ENCODE measurements around the gene GDA.

Gene GDA

GRCh38 chr9:72149231-72149975 is at the start of gene GDA:
Gene GDA (plus strand): TSS chr9:72149440. CDS start chr9:72149560, 120 bp downstream.
- no peak for DNase-seq (ENCODE audit: low read depth)

GRCh38 chr9:72102520-72102919 is 46.7 kb upstream of the GDA start:
- no peak for DNase-seq (ENCODE audit: low read depth)

- no peak for DNase-seq (ENCODE audit: low read depth)
Measured at GRCh38 chr9:72113056-72113455, 36.2 kb upstream of the GDA start.

- no peak for DNase-seq (ENCODE audit: low read depth)
Measured at GRCh38 chr9:72119853-72120252, 29.4 kb upstream of the GDA start.

- no peak for DNase-seq (ENCODE audit: low read depth)
Measured at GRCh38 chr9:72124947-72125346, 24.3 kb upstream of the GDA start.

GRCh38 chr9:72127753-72128152 is 21.5 kb upstream of the GDA start:
- DNase-seq (ENCODE audit: low read depth) = no peak

- no peak for DNase-seq (ENCODE audit: low read depth)
Measured at GRCh38 chr9:72128526-72128925, 20.7 kb upstream of the GDA start.

- DNase-seq (ENCODE audit: low read depth) = no peak
Measured at GRCh38 chr9:72129271-72130156, 19.7 kb upstream of the GDA start.

GRCh38 chr9:72130321-72130720 is 18.9 kb upstream of the GDA start:
- DNase-seq (ENCODE audit: low read depth) = no peak

GRCh38 chr9:72131206-72131605 is 18.0 kb upstream of the GDA start:
- no peak for DNase-seq (ENCODE audit: low read depth)

- no peak for DNase-seq (ENCODE audit: low read depth)
Measured at GRCh38 chr9:72132052-72132451, 17.2 kb upstream of the GDA start.

GRCh38 chr9:72133365-72134035 is 15.7 kb upstream of the GDA start:
- DNase-seq (ENCODE audit: low read depth) = no peak

GRCh38 chr9:72134801-72135200 is 14.4 kb upstream of the GDA start:
- no peak for DNase-seq (ENCODE audit: low read depth)

GRCh38 chr9:72137697-72138365 is 11.4 kb upstream of the GDA start:
- DNase-seq (ENCODE audit: low read depth) = no peak

GRCh38 chr9:72139226-72139625 is 10.0 kb upstream of the GDA start:
- DNase-seq (ENCODE audit: low read depth) = no peak

- no peak for DNase-seq (ENCODE audit: low read depth)
Measured at GRCh38 chr9:72140586-72140985, 8.7 kb upstream of the GDA start.

- DNase-seq (ENCODE audit: low read depth) = no peak
Measured at GRCh38 chr9:72141484-72141883, 7.8 kb upstream of the GDA start.

GRCh38 chr9:72144756-72145492 is 4.3 kb upstream of the GDA start:
- DNase-seq (ENCODE audit: low read depth) = no peak

GRCh38 chr9:72145733-72146505 is 3.3 kb upstream of the GDA start:
- no peak for DNase-seq (ENCODE audit: low read depth)

GRCh38 chr9:72147676-72148075 is 1.6 kb upstream of the GDA start:
- DNase-seq (ENCODE audit: low read depth) = no peak

- DNase-seq (ENCODE audit: low read depth) = no peak
Measured at GRCh38 chr9:72150127-72150526, 887 bp downstream of the GDA start.
